Caco-2 (cell line): ENCODE measurements around the gene NEK11. TPM values are rescaled to one million over a fixed set of nuclear protein-coding genes. Genes with fewer than 3 reads are reported as not detected.

Experiments
- BruUV-seq: library from RNA; stranded (reverse); fragments of 400-500 nt; replicated peaks from 2 replicates; lab custom pipeline; 2021; lab: Mats Ljungman, UMichigan
- CTCF ChIA-PET: fragments of 300-600 bp; sonication (Branson Sonifier 250); formaldehyde crosslinking; loops from one replicate; lab custom pipeline; 2022; ENCODE audit warnings: antibody characterized with exemption; lab: Charles Lee
- POLR2A ChIA-PET: fragments of 300-600 bp; sonication (Branson Sonifier 250); formaldehyde crosslinking; loops from one replicate; lab custom pipeline; 2022; ENCODE audit warnings: antibody characterized with exemption; lab: Charles Lee
- DNase-seq, 2 experiments: peaks; one replicate each; pipeline versions ENCODE4 v3.0.0 to v3.0.0-alpha.2; 2020 to 2022
- H3K27me3 ChIP-seq: replicated peaks from 2 replicates; pipeline ENCODE4 v1.6.0; 2011; ENCODE audit warnings: low read length; ENCODE audit not compliant: control insufficient read depth, insufficient read depth
- H3K36me3 ChIP-seq: 2 replicates; pipeline ENCODE4 v1.5.1; 2011; ENCODE audit warnings: low read length; ENCODE audit not compliant: control insufficient read depth, insufficient read depth
- H3K4me1 ChIP-seq: fragments of 250-450 bp; sonication (Bioruptor Pico); 2 replicates; pipeline ENCODE4 v1.5.1; 2020; ENCODE audit warnings: mild to moderate bottlenecking
- H3K4me3 ChIP-seq: 2 replicates; pipeline ENCODE4 v1.5.1; 2011; ENCODE audit warnings: low read depth, mild to moderate bottlenecking, control low read depth, low read length
- H3K9me3 ChIP-seq: fragments of 250-450 bp; sonication (Bioruptor Pico); 2 replicates; pipeline ENCODE4 v1.5.1; 2020; ENCODE audit warnings: mild to moderate bottlenecking, moderate library complexity
- H3K27ac Mint-ChIP-seq: one replicate; pipeline ENCODE4 v1.8.0; 2022; ENCODE audit warnings: mixed read lengths; ENCODE audit not compliant: unreplicated experiment
- H3K27me3 Mint-ChIP-seq: one replicate; pipeline ENCODE4 v1.8.0; 2022; ENCODE audit warnings: mixed read lengths; ENCODE audit not compliant: insufficient read depth, unreplicated experiment
- H3K36me3 Mint-ChIP-seq: one replicate; pipeline ENCODE4 v1.8.0; 2022; ENCODE audit warnings: mild to moderate bottlenecking, mixed read lengths; ENCODE audit not compliant: insufficient read depth, unreplicated experiment
- H3K4me1 Mint-ChIP-seq: one replicate; pipeline ENCODE4 v1.8.0; 2022; ENCODE audit warnings: low read depth, mixed read lengths; ENCODE audit not compliant: unreplicated experiment
- H3K4me3 Mint-ChIP-seq: one replicate; pipeline ENCODE4 v1.8.0; 2022; ENCODE audit warnings: mild to moderate bottlenecking, moderate library complexity, mixed read lengths; ENCODE audit not compliant: unreplicated experiment
- H3K9me3 Mint-ChIP-seq: one replicate; pipeline ENCODE4 v1.8.0; 2022; ENCODE audit warnings: mixed read lengths; ENCODE audit not compliant: unreplicated experiment
- CTCF ChIP-seq, 2 experiments: fragments of 200-600 bp in 1 of 2; IDR thresholded peaks; 1 replicate in 1 of 2; 2 replicates in 1 of 2; pipeline versions ENCODE4 v1.5.1 to v1.8.0; 2011 to 2022; ENCODE audit warnings: antibody characterized with exemption in 1 of 2, control low read depth in 1 of 2, inconsistent platforms in 1 of 2, low read depth in 1 of 2, low read length in 1 of 2, mild to moderate bottlenecking in 1 of 2, moderate library complexity in 1 of 2; ENCODE audit not compliant: insufficient read depth in 1 of 2, severe bottlenecking in 1 of 2, unreplicated experiment in 1 of 2
- intact Hi-C: fragments of 100-400 bp; cut with micrococcal nuclease; formaldehyde crosslinking; loops from one replicate; pipeline ENCODE4 v1.10.0; 2022; ENCODE audit not compliant: unreplicated experiment
- total RNA-seq: library from RNA; stranded (reverse); gene quantifications from 2 replicates; pipeline ENCODE4 v1.2.3, GENCODE V29; 2022

NEK11 gene
- total RNA-seq, 1 experiment from 2014 or later, result 4.4 TPM

DNA sequence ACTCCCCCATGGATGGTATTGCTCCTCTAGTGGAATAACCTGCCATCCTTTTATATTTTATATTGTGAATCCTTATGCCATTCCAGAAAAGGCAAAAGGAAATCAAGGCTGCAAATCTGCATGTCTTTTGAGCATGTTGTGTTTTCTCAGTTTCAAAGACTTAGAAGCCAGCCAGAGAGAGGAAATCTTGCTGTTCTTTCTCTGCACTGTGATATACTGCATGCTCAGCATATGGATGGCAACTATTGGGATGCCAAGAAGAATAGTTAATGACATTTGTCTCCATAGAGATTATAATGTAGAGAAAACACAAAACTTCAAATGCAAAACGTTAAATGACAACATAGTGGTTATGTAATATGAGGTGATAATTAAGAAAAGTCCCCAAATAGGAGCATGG is 248.9 kb downstream of the NEK11 start:
- ChIA-PET CTCF (no interaction called here), POLR2A (no interaction called here)
- Mint-ChIP-seq H3K4me3 (no peak overlapping the region), H3K27ac (no peak overlapping the region), H3K36me3 (no peaks in the 10 kb centered on the region), H3K27me3 (peaks cover 2% of the 10 kb centered on the region), H3K9me3 (no peaks in the 10 kb centered on the region), H3K4me1 (no peaks in the 10 kb centered on the region)
- no TSS peak for BruUV-seq
- H3K9me3 ChIP-seq, result no peaks in the 10 kb centered on the region
- intact Hi-C loops, result no loop called here
- no peaks in the 10 kb centered on the region for H3K36me3 ChIP-seq
- H3K27me3 ChIP-seq, result no peaks in the 10 kb centered on the region
- H3K4me3 ChIP-seq, result no peak overlapping the region
- no peak for DNase-seq
- H3K4me1 ChIP-seq, result no peaks in the 10 kb centered on the region
- no peak for TF ChIP-seq CTCF (IDR thresholded peaks at IDR 0.05; ENCODE audit: insufficient read depth in 1 of 2, low read depth in 1 of 2, low read length in 1 of 2, severe bottlenecking in 1 of 2, unreplicated experiment in 1 of 2)

GRCh38 chr3:131277836-131278497 is 251.3 kb downstream of the NEK11 start:
- Mint-ChIP-seq H3K27ac (no peak overlapping the region), H3K27me3 (peaks cover 10% of the 10 kb centered on the region), H3K9me3 (no peaks in the 10 kb centered on the region), H3K4me3 (no peak overlapping the region), H3K36me3 (no peaks in the 10 kb centered on the region), H3K4me1 (no peaks in the 10 kb centered on the region)
- Histone ChIP-seq H3K27me3 (no peaks in the 10 kb centered on the region; the same call in 1 of the 2 replicates), H3K36me3 (no peaks in the 10 kb centered on the region), H3K4me1 (no peaks in the 10 kb centered on the region), H3K9me3 (no peaks in the 10 kb centered on the region), H3K4me3 (no peak overlapping the region)
- TF ChIP-seq CTCF (IDR thresholded peaks at IDR 0.05; ENCODE audit: insufficient read depth in 1 of 2, low read depth in 1 of 2, low read length in 1 of 2, severe bottlenecking in 1 of 2, unreplicated experiment in 1 of 2), result no peak
- DNase-seq, result no peak
- ChIA-PET CTCF (no interaction called here), POLR2A (no interaction called here)
- BruUV-seq, result no TSS peak
- intact Hi-C loops, result no loop called here

DNA sequence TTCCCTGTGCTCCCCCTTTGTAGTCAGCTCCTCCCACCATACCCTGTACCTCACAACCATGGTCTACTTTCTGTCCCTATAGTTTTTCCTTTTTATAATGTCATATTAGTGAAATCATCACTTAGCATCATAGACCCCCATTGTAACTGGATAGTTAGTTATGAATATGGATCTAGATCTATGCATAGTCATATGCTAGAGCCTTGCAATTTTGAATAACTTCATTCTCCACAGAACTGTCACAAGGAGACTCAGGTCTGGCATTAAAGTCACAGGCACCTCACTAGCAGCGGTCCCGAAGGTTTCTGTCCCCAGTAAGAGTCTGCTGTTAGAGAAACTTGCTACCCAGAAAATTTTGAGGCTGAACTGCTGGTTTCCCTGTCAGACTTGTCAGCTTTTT is 252.9 kb downstream of the NEK11 start:
- Histone ChIP-seq H3K4me3 (no peak overlapping the region), H3K27me3 (no peaks in the 10 kb centered on the region; the same call in 1 of the 2 replicates), H3K9me3 (no peaks in the 10 kb centered on the region), H3K4me1 (no peaks in the 10 kb centered on the region), H3K36me3 (no peaks in the 10 kb centered on the region)
- ChIA-PET CTCF (no interaction called here), POLR2A (no interaction called here)
- no peaks in the 10 kb centered on the region for H3K9me3 Mint-ChIP-seq
- no peak for TF ChIP-seq CTCF (IDR thresholded peaks at IDR 0.05; ENCODE audit: insufficient read depth in 1 of 2, low read depth in 1 of 2, low read length in 1 of 2, severe bottlenecking in 1 of 2, unreplicated experiment in 1 of 2)
- no peak for DNase-seq
- intact Hi-C loops, result no loop called here
- peaks cover 10% of the 10 kb centered on the region for H3K27me3 Mint-ChIP-seq
- H3K27ac Mint-ChIP-seq, result no peak overlapping the region
- H3K36me3 Mint-ChIP-seq, result no peaks in the 10 kb centered on the region
- no TSS peak for BruUV-seq
- no peaks in the 10 kb centered on the region for H3K4me1 Mint-ChIP-seq
- H3K4me3 Mint-ChIP-seq, result no peak overlapping the region
